ENCODE results near the gene XPOT. TPM values are rescaled to one million over a fixed set of nuclear protein-coding genes. Genes with fewer than 3 reads are reported as not detected.

The XPOT gene
- total RNA-seq, 4 donors from 2014 or later = 54.9 to 64.5 (median 55.9) TPM

DNA sequence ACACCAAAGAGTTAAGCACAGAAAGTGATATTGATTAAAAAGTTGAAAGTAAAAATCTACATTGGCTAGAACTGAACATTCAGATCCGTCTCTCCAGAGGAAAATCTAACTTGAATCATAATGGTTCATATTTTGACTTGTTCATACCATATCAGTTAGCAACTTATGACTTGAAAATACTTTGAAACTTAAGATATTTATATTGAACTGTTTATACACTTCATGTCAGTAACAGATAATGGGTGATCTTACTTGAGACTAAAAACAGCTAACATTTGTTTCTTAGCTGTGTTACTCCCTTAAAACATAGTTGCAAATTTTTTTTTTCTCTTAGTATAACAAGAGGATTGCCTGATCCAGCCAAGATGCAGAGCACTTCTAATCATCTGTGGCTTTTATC is 51.3 kb downstream of the XPOT start:
- TF ChIP-seq, protein P1, sequence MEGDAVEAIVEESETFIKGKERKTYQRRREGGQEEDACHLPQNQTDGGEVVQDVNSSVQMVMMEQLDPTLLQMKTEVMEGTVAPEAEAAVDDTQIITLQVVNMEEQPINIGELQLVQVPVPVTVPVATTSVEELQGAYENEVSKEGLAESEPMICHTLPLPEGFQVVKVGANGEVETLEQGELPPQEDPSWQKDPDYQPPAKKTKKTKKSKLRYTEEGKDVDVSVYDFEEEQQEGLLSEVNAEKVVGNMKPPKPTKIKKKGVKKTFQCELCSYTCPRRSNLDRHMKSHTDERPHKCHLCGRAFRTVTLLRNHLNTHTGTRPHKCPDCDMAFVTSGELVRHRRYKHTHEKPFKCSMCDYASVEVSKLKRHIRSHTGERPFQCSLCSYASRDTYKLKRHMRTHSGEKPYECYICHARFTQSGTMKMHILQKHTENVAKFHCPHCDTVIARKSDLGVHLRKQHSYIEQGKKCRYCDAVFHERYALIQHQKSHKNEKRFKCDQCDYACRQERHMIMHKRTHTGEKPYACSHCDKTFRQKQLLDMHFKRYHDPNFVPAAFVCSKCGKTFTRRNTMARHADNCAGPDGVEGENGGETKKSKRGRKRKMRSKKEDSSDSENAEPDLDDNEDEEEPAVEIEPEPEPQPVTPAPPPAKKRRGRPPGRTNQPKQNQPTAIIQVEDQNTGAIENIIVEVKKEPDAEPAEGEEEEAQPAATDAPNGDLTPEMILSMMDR (IDR thresholded peaks at IDR 0.05) = no peak
- no peak for ATAC-seq (ENCODE audit: low FRiP score)
- no peak for DNase-seq (ENCODE audit: low spot score)

DNA sequence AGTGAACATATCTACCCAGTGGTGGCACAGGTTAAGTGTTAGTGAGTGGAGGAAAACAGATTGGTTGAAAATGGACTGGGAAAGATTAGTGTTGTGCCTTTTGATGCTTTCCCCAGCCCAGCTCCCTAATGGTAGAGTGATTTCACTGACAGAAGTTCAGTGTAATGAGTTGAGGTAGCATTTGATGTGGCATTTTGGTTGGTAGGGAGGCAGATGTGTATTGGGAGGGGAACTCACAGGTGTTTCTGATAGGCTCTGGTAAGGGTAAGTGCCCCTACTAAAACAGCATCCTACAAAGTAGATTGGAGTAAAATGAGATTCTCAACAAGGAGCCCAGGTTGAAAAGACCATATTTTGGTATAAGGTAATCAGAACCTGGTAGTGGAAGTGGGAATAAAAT is 51.9 kb downstream of the XPOT start:
- DNase-seq (ENCODE audit: low spot score) (no peak), ATAC-seq (ENCODE audit: low FRiP score) (no peak)
- TF ChIP-seq, protein P1 (IDR thresholded peaks at IDR 0.05) = no peak

DNA sequence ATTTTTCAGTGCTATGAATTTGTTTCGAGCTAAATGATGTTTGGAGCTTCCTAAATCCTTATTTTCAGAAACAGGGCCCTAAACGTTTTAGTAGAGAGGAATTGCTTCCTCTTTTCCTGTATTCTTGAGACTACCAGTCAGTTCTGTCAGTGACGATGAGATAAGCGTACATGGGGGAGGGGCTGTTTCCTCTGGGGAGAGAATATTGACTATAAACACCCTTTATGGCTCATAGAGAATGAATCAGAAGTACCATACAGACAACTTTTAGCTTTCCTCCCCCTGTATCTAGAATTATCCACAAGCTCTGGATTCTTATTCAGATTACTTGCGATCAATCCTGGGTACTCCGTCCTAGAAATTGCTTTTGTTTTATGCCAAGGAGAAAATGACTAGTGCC is 52.8 kb downstream of the XPOT start:
- DNase-seq (ENCODE audit: low spot score) (no peak), ATAC-seq (ENCODE audit: low FRiP score) (no peak)
- TF ChIP-seq, protein P1 (IDR thresholded peaks at IDR 0.05) = no peak

DNA sequence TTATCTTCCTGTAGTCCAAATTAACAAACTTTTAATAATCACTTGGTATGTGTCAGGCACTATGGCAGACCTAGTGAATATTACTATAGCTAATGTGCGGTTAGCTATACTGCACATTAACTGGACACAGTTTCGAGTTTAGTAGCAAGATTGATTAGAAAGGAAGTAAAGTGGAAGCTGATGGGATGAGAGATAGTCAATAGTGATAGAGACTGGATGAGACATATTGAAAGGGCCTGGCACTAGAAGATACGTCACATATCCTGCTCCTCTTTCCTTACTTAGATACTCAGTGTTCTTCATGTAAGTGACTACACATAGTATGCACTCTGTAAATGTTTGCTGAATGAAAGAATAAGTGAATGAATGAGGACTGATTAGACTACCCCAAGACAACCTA is 53.3 kb downstream of the XPOT start:
- ATAC-seq (ENCODE audit: low FRiP score) (no peak), DNase-seq (ENCODE audit: low spot score) (no peak)
- TF ChIP-seq, protein P1 (IDR thresholded peaks at IDR 0.05) = no peak

DNA sequence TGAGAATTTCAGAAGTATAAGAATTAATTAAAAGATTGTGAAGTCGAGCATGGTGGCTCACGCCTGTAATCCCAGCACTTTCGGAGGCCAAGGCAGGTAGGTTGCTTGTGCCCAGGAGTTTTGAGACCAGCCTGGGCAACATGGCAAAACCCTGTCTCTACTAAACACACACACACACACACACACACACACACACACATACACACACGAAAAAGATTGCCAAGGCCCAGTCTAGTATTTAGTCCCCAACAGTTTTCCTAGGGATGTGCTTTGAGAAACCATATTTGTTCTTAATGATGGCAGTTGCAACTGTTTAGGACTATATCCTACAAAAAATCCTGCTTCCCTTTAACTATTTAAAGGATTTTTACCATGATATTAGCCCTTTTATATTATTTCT is 53.7 kb downstream of the XPOT start:
- no peak for DNase-seq (ENCODE audit: low spot score)
- ATAC-seq (ENCODE audit: low FRiP score) = no peak
- TF ChIP-seq, protein P1 (IDR thresholded peaks at IDR 0.05) = no peak

DNA sequence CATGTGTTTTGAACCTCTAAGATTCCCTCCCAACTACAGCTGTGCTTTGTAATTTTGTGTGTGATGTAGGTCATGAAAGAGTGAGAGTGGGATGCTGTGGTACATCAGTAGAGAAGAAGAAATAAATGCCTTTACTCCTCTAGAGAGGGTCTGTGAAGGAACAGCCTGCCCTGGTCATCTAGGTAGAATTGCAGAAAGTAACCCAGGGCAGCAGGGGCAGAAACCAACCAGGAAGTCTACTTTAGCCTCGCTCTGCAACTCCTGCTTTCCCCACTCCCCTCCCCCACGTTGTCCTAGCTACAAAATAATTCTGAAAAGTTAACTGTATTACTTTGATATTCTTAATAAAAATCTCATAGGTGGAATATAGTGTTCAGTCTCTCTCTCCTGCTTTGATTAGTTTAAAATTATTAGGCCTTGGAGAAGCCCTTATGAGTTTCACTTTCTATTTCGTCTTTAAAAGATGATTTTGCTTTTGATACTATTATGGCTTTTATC is 55.3 kb downstream of the XPOT start:
- ATAC-seq (ENCODE audit: low FRiP score) = no peak
- DNase-seq (ENCODE audit: low spot score) = no peak

More for the DNA sequence above, 55.3 kb downstream of the XPOT start:
- TF ChIP-seq, protein P1 (IDR thresholded peaks at IDR 0.05) = no peak
